ENCODE results near the gene KICS2.

The KICS2 gene
- long read RNA-seq, donor 1, full-length matches to known transcripts = 2 of 2 reads
- long read RNA-seq, donor 1, partial matches to known transcripts = 0 of 2 reads
- long read RNA-seq, donor 1, other reads (novel, unspliced or antisense) = 0 of 2 reads
- long read RNA-seq, donor 2, full-length matches to known transcripts = 1 of 1 reads
- long read RNA-seq, donor 2, partial matches to known transcripts = 0 of 1 reads
- long read RNA-seq, donor 2, other reads (novel, unspliced or antisense) = 0 of 1 reads
- long read RNA-seq, donor 3 = 0 reads
- long read RNA-seq, donor 4, full-length matches to known transcripts = 2 of 2 reads
- long read RNA-seq, donor 4, partial matches to known transcripts = 0 of 2 reads
- long read RNA-seq, donor 4, other reads (novel, unspliced or antisense) = 0 of 2 reads
- long read RNA-seq, donor 5 = 0 reads
- long read RNA-seq, donor 6, full-length matches to known transcripts = 2 of 2 reads
- long read RNA-seq, donor 6, partial matches to known transcripts = 0 of 2 reads
- long read RNA-seq, donor 6, other reads (novel, unspliced or antisense) = 0 of 2 reads
- long read RNA-seq, donor 7, full-length matches to known transcripts = 1 of 1 reads
- long read RNA-seq, donor 7, partial matches to known transcripts = 0 of 1 reads
- long read RNA-seq, donor 7, other reads (novel, unspliced or antisense) = 0 of 1 reads
- long read RNA-seq, donor 8 = 0 reads

DNA sequence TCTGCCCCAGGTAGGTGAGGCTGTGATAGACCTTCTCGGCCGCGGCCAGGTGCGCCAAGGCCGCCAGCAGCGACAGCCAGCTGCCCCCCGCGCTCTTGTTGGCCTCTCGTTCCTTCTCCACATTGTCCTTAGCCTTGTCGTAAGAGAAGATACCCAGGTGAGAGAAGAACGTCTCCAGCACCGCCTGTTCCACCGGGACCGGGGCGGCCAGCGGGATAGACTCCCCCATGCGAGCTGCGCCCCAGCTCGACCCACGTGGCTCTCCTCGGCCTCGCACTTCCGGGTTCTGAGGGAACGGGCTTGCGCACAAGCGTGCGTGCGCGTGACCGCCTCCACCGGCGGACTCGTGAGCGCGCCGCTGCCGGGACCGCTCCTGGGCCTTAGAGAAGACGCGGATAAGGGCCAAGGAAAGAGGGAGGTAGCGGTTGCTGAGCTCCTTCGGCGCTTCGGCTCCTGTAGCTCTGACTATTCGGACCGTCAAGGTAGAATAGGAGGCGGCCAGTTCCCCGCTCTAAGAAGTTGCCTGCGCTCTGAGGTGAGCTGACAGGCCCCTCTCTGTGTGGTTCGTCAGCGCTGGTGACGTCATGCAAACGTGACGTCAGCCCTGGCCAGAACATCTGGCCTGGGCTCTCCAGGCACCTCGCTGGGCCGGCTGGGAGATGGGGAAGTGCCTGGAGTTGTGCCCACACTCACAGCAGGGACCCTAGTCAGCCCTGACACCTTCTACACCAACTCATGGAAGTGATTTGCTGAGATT lies at the start of gene KICS2:
TSS of gene KICS2 (minus strand) at position 288 of the 757 bp plus-strand sequence. CDS start at position 229, 59 bp downstream.
- DNase-seq = peak; percentile 98

DNA sequence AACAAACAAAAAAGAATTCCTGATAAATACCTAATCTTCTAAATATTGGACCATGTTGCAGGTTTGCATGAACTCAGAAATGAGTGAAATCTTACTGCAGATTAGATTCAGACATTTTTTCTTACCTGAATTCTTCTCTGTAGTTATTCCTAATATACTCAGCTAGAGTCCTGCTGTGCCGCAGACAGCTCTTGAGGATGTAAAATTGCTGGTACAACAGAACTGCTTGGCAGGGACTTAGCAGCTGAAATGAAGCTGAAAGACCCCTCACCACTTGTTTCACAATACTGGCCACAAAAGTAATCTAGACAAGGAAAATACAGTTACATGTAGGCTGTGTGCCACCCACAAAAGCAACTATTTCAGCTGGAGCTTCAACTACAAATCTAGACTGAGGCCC lies 48.3 kb upstream of the KICS2 start:
- DNase-seq = no peak

DNA sequence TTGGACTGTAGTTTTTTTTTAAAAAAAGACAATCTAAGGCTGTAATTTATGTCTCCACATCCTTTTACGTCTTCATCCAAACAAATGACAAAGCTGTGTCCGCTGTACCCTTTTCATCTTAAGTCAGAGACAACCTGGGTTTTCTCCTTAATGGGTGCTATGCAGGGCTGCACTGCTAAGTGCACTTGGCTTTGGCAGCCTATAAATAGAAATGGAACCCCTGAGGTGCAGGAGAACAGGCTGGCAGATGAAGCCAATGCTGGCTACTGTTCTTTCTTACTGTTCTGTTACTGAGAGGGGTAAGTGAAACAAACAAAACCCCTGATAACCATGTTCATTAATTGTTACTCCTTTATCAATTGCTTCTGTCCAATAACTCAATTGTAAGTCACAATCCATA lies 47.1 kb upstream of the KICS2 start:
- no peak for DNase-seq

DNA sequence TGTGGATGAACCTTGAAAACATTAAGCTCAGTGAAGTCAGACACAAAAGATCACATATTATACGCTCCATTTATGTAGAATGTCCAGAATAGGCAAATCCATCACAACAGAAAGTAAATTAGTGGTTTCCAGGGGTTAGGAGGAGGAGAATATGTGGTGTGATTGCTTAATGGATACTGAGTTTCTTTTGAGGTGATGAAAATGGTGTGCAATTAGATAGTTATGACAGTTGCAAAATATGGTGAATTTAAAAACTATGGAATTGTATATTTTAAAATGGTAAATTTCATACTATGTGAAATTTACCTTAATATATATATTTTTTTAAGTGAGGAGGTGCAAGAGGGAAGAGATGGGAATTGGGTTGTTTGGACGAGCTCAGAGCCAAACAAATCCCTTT lies 46.3 kb upstream of the KICS2 start:
- no peak for DNase-seq

DNA sequence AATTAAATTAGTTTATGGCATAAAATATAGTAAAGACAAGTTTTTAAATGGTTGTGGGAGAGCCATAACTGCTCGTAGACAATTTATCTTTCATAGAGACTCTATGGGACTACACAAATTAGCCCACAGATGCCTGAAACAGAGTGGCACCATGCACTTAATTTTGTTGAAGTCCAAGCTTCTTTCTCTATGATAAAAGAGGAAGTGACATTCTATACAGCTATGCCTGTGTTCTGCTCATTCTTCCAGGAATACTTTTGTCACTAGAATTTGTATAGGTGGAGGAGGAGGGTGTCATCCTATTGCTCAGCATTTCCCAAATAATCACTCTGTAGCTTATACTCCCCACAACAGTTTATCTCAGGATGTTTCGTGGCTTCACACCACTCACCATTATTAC lies 43.7 kb upstream of the KICS2 start:
- no peak for DNase-seq

DNA sequence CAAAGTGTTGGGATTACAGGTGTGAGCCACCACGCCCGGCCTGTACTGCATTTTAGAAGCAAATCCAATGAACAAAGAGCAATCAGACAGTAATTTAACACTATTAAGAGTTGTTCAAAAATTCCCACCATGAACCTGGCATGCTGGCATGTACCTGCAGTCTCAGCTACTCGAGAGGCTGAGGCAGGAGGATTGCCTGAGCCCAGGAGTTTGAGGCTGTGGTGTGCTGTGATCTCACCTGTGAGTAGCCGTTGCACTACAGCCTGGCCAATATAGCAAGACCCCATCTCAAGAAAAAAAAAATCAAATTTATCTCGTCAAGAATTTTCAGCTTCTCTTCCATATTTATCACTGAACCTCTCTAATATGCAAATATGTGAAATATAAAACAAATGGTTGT lies 39.7 kb upstream of the KICS2 start:
- DNase-seq = no peak

DNA sequence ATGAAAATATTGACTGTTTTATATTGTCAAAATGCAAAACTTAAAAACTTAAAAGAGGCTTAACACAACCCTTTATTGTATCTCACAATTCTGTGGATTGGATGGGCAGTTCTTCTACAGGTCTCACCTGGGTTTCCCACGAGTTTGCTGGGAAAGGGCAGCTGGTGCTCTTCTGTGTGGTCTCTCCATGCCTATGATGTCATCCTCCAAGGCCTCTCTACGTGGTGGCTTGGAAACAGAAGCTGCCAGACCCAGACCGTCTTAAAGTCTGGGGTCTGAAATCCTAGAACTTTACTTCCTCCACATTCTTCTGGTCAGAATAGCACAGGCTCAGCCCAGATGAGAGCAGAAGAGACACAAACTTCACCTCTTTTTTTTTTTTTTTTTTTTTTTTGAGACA lies 36.5 kb upstream of the KICS2 start:
- DNase-seq = no peak

DNA sequence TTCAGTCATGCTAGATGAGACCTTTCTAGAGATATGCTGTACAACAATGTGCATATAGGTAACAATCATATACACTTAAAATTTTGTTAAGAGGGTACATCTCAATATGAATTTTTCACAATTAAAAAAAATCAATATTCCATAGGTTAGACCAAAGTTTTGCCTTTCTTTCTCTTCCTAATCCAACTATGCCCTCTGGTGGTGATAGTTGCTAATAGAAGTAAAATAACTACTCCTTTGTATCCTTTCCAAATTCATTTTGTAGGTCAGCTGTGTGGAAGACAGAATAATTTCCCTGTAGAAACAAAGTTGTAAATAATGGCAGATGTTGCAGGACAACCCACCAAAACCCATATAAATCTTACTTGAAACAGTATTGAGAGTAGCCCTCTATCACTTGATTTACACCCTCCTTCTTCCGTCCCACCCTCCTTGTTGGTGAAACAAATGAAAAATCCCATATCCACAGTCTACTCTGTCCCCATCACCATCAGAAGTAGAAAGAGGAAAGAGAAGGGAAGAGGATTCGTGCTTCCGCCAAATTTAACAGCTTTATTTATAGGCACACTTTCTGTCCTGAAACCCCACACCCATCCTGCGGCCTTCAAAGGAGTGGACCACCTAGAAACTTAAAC lies 34.2 kb upstream of the KICS2 start:
- peak; percentile 39 for DNase-seq

DNA sequence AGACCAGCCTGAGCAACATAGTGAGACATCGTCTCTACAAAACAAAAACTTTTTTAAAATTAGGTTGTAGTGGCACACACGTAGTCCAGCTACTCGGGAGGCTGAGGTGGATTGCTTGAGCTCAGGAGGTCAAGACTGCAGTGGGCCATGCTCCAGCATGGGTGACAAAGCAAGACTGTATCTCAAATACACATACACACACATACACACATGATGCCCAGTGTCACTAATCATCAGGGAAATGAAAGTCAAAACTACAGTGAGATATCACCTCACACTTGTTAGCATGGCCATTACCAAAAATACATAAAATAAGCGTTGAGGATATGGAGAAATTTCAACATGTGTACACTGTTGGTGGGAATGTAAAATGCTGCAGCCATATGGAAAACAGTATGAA lies 33.2 kb upstream of the KICS2 start:
- DNase-seq = no peak

DNA sequence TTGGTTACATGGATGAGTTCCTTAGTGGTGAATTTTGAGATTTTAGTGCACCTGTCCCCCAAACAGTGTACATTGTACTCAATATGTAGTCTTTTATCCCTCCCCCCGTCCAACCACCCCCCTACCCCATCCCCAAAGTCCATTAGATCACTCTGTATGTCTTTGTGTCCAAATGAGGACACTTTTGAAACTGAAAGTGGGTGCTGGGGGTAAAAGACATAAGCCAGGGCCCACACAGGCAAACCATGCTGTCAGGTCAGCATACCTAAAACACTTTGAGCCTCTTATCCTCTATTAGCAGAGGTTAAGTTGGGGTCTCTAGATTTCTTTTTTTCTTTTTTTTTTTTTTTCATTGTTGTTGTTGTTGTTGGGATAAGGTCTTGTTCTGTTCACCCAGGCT lies 31.3 kb upstream of the KICS2 start:
- no peak for DNase-seq

DNA sequence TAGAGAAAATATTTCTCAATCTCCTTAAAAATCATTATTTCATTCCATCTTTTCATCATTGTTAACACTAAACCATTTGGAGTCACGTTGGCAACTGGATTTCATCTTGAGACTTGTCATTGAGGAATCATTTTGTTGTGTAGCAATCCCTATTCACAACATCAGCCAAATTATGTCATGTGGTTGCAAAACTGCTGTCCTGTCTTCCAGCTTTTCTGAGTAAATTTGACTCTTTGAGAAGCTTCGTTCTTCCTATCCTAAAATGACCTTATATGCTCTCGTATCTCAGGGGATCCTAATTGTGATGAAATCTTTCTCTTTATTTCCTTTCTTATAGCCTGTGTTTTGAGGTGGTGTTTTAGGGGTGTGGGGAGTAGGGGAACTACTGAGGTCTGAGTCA lies 30.6 kb upstream of the KICS2 start:
- no peak for DNase-seq

DNA sequence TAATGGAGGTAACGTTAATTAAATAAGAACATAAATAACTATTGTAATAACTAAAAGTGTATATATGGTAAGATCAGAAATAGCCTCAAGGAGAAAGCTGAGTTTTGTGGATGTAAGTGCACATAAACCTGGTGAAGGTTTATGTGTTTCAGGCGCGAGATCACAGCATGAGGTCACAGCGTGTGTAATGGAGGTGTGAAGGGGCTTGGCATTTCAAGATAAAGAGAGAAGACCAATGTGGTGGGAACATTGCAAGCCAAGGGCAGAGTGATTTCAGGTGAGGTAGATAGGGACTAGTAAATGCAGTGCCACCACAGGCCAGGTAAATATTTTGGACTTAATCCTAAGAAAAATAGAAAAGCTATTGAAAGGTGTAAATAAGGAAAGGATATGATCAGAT lies 21.7 kb upstream of the KICS2 start:
- no peak for DNase-seq

DNA sequence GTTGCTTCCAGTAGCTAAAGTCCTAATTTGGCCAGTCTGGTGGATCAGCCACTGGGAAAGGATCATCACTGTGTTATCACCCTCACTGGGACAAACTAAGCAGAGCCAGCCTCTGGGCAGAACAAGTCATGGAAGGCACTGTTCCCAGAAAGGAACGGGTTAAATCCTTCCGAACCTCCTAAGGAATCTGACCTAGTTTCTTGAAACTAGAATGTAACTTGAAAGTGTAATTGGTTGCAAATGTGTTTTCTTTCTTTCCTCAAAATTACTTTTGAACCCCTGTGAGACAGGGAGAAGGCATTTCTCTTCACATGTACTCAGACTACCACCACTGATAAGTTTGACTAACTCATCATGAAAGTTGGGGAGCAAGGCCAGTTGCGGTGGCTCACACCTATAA lies 18.7 kb upstream of the KICS2 start:
- no peak for DNase-seq

DNA sequence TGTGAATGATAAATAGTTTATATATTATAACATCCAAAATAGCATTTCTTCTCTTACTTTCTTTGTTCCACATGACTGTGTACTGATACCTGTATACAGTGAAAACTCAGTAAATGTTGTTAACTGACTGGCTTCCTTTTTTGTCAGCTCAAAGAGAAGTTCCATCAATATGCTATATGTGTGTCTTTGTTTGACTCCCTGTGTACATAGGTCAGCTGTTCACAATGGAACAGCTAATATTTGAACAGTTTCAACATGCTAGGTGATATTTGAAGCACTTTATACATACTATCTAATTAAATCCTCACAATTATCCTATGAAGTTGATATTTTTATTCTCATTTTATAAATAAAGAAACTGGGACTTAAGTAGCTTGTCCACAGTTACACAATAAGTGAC lies 15.3 kb upstream of the KICS2 start:
- DNase-seq = no peak

DNA sequence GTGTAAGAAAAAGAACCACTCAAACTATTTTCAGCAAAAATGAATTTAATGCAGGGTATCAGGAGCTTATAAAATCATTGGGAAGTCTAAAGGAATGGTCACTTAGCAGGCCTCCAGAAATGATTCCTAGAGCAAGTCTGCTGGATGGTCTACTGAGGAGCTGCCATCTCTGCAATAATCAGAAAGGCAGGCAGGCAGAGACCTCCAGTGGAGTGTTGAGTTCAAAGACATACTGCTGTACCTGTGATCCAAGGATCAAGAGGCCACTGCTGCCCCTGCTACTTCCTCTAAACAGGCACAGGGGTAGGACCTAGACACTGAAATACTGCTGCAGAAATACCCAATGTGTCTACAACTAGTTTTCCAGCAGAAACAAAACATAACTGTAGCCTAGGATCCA lies 14.5 kb upstream of the KICS2 start:
- DNase-seq = no peak

DNA sequence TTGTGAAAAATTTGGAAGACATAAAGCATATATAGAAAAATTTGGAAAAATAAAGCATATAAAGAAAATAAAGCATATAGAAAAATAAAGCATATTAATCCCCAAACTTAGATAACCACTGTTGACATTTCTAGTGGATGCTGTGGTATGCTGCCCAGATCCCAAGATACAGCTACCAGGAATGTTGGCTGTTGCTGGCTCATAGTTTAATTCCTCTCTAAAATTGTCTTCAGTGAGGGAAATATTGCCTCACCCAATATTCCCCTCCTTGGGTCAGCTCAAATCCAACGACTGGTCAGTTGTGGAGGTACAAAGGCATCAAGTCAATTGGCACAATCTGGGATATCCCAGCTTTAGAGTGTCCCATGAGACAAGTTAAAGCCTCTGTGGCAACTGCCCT lies 10.1 kb upstream of the KICS2 start:
- no peak for DNase-seq

DNA sequence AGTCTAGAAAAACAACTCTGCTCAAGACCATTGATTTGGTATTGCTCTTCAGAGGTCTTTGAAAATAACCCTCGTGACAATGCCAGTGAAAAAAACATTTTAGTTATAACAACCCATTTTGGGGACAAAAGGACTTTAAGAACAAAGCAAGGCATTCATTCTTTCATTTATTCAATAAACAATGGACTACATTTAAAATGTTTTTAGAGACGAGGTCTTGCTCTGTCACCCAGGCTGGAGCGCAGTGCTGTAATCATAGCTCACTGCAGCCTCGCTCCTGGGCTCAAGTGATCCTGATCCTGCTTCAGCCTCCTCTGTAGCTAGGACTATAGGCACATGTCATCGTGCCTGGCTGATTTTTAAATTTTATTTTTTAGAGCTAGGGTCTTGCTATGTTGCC lies 7.7 kb upstream of the KICS2 start:
- no peak for DNase-seq

DNA sequence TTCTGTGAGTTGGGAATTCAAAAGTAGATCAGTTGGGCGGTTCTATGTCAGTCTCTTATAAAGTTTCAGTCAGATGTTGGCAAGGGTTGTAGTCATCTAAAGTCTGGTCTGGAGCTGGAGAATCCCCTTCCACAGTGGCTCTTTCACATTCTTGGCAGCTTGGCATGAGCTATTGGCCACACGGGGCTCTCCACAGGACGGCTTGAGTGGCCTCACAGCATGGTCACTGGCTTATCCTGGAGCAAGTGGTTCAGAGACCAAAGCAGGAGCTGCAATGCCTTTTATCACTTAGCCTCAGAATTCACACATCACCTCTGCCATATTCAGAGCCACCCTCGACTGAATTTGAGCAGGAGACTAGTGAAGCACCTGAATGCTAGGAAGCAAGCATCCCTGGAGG lies 7.1 kb upstream of the KICS2 start:
- no peak for DNase-seq

DNA sequence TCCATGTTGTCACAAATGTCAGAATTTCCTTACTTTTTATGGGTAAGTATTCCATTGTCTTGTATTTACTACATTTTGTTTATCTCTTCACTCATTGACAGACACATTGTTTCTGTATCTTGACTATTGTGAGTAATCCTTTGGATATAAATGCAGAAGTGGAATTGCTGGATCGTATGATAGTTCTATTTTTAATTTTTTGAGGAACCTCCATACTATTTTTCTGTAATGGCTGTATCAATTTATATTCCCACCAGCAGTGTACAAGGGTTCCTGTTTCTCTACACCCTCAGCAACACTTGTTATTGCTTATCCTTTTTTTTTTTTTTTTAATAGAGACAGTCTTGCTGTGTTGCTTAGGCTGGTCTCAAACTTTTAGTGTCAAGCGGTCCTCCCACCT lies 3.5 kb upstream of the KICS2 start:
- no peak for DNase-seq

DNA sequence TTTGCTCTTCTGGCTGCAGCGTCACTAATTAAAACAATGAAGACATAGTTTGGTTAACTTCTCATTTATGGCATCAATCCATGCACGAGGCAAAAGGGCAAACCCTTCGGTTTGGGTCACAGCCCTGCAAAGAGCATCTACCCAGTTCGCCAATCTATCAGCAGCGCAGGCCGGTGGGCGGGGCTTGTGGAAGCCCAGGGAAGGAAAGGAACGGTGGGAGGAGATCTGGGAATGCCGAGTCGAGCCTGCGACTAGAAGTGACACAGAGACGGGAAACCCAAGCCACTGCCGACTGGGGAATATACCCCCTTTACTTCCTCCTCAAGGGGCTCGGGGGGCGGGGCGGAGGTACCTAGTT lies 466 bp downstream of the KICS2 start:
- DNase-seq = no peak

DNA sequence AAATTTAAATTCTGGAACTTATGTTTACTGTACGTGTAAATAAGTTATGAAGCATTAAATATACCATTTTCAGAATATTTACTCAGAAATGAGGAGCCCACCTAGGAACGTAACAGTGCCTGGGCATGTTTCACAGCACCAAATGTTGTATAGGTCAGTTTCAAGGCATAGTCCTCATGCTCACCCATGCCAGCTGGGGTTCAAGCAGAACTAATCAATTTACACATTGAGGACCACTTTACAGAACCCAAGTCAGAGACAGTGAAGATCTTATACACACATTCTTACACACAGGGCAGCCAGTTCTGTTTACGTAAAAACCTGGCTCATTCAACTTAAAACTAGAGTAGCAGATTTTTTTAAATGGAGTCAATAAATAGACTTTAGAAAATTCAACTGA lies 2.0 kb downstream of the KICS2 start:
- DNase-seq = no peak

DNA sequence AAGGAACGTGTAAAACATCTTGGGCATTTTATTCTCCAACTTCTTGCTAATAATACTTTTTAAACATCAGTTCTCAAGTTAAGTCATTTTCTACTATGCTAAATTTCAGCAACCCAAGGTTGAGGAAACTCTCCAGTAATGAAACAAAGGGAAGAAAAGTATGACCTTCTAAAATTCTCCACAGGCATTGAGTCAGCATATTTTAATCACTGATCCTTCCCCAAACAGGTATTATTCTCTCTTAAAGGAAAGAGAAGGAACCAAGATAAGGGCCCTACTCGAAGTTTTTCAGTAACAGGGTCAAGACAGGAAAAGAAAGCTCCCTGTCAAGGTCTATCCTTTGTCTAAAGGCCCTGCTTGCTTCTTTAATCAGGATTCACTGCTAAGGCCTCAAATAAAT lies 3.0 kb downstream of the KICS2 start:
- DNase-seq = no peak

DNA sequence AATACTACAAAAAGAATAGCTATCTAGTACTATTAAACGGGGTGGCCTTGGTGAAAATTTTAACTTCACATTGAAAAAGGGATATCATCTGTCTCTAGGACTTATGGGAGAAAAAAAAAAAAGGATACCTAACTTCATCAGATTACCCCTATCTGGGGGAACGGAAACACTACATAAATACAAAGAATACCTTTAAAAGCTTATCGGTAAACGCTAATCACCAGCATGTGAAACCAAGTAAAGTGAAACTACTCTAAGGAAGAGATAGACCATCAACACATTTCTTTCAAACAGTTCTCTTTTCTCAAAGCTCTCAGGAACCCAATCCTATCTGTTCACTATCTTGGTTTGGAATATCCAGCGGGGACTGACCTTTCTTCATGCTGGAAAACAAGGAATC lies 3.5 kb downstream of the KICS2 start:
- DNase-seq = no peak
